OCI-LY7 (cell line): ENCODE data around the gene MPZL3. TPM values are rescaled to one million over a fixed set of nuclear protein-coding genes. Genes with fewer than 3 reads are reported as not detected.
A peak's percentile ranks its signal among the peaks of the same experiment; 100 is the strongest.

Experiments
- BruUV-seq: library from RNA; stranded (reverse); fragments of 400-500 nt; replicated peaks from 2 replicates; lab custom pipeline; 2021; lab: Mats Ljungman, UMichigan
- CTCF ChIA-PET: fragments of 300-600 bp; sonication (Branson Sonifier 250); formaldehyde crosslinking; loops from one replicate; lab custom pipeline; 2022; ENCODE audit warnings: antibody characterized with exemption; ENCODE audit not compliant: unreplicated experiment; lab: Charles Lee
- POLR2A ChIA-PET: fragments of 300-600 bp; sonication (Branson Sonifier 250); formaldehyde crosslinking; loops from one replicate; lab custom pipeline; 2022; ENCODE audit warnings: antibody characterized with exemption; lab: Charles Lee
- DNase-seq: peaks from one replicate; pipeline ENCODE4 v3.0.0-alpha.2; 2015; ENCODE audit warnings: low spot score
- H2AFZ ChIP-seq: fragments of 200-600 bp; sonication (generic), shearing (Covaris generic); 2 replicates; pipeline ENCODE4 v1.6.1; 2014; ENCODE audit warnings: mild to moderate bottlenecking, antibody characterized with exemption, low read length, moderate library complexity
- H3K27ac ChIP-seq: fragments of 200-600 bp; sonication (generic); 2 replicates; pipeline ENCODE4 v1.5.1; 2014; ENCODE audit warnings: mixed run types, low read depth, mild to moderate bottlenecking, moderate library complexity, low read length, inconsistent platforms; ENCODE audit not compliant: poor library complexity, severe bottlenecking
- H3K36me3 ChIP-seq: fragments of 200-600 bp; sonication (generic); 2 replicates; pipeline ENCODE4 v1.6.1; 2014; ENCODE audit warnings: mild to moderate bottlenecking, antibody characterized with exemption, low read length, moderate library complexity, mixed read lengths; ENCODE audit not compliant: insufficient read depth
- H3K4me1 ChIP-seq: fragments of 200-600 bp; sonication (generic); 2 replicates; pipeline ENCODE4 v1.5.1; 2014; ENCODE audit warnings: mild to moderate bottlenecking, low read length; ENCODE audit not compliant: insufficient read depth, poor library complexity, severe bottlenecking
- H3K4me2 ChIP-seq: fragments of 200-600 bp; sonication (generic); 2 replicates; pipeline ENCODE4 v1.6.1; 2014; ENCODE audit warnings: mild to moderate bottlenecking, low read length
- H3K4me3 ChIP-seq: fragments of 200-600 bp; sonication (generic); 2 replicates; pipeline ENCODE4 v1.5.1; 2014; ENCODE audit warnings: mild to moderate bottlenecking, low read depth, low read length; ENCODE audit not compliant: poor library complexity, severe bottlenecking
- H3K79me2 ChIP-seq: fragments of 200-600 bp; sonication (generic); 2 replicates; pipeline ENCODE4 v1.6.1; 2016; ENCODE audit warnings: low read depth, mild to moderate bottlenecking, low read length, moderate library complexity, mixed read lengths; ENCODE audit not compliant: insufficient read depth
- H3K9me2 ChIP-seq: fragments of 200-600 bp; sonication (generic); 2 replicates; pipeline ENCODE4 v1.6.1; 2016; ENCODE audit warnings: mild to moderate bottlenecking, low read length, mixed read lengths; ENCODE audit not compliant: insufficient read depth
- H3K9me3 ChIP-seq: fragments of 200-600 bp; sonication (generic); 2 replicates; pipeline ENCODE4 v1.6.1; 2014; ENCODE audit warnings: mild to moderate bottlenecking, mixed run types, low read length, mixed read lengths
- H4K20me1 ChIP-seq: fragments of 200-600 bp; sonication (generic); 2 replicates; pipeline ENCODE4 v1.6.1; 2014; ENCODE audit warnings: mild to moderate bottlenecking, antibody characterized with exemption, low read length, moderate library complexity, mixed read lengths; ENCODE audit not compliant: insufficient read depth
- CTCF ChIP-seq: fragments of 200-600 bp; sonication (generic); conservative IDR thresholded peaks from 2 replicates; pipeline ENCODE4 v1.5.1; 2014; ENCODE audit warnings: mild to moderate bottlenecking, antibody characterized with exemption, low read length, moderate library complexity, mixed read lengths
- EZH2phosphoT487 ChIP-seq: fragments of 200-600 bp; sonication (generic); IDR thresholded peaks from 2 replicates; pipeline ENCODE4 v1.6.1; 2018; ENCODE audit warnings: low read depth, borderline replicate concordance, mild to moderate bottlenecking, mixed run types, antibody characterized with exemption, low read length, moderate library complexity, mixed read lengths
- intact Hi-C: fragments of 100-400 bp; cut with micrococcal nuclease; formaldehyde crosslinking; loops from one replicate; pipeline ENCODE4 v1.10.0; 2022; ENCODE audit not compliant: unreplicated experiment
- total RNA-seq, 2 experiments: library from RNA; depleted of rRNA in 1 of 2; stranded (reverse); fragments of >200 nt in 1 of 2; shearing (Covaris generic) in 1 of 2; gene quantifications; 2 replicates each; pipeline ENCODE4 v1.2.3, GENCODE V29; 2014 to 2022

MPZL3 gene
- total RNA-seq, 2 experiments from 2014 or later, result 1.9 to 5.8 TPM

GRCh38 chr11:118277312-118277711 lies 25.1 kb upstream of the MPZL3 start:
- peak; percentile 41 for DNase-seq
- H3K27ac ChIP-seq, result no peak overlapping the region
- CTCF ChIA-PET, result interaction anchor here (1.5 kb wide), 1 partner anchor 76 kb away, joined by 3 read pairs; no protein-coding TSS in a partner anchor
- POLR2A ChIA-PET, result interaction anchor here (0.9 to 1.6 kb wide), 3 partner anchors 18 to 110 kb away, joined by 3 to 6 read pairs (median 3); no protein-coding TSS in a partner anchor
- no peak overlapping the region for H2AFZ ChIP-seq
- no peaks in the 10 kb centered on the region for H3K9me2 ChIP-seq
- no peaks in the 10 kb centered on the region for H4K20me1 ChIP-seq
- H3K79me2 ChIP-seq, result no peaks in the 10 kb centered on the region
- H3K4me3 ChIP-seq, result no peak overlapping the region
- H3K4me2 ChIP-seq, result no peak overlapping the region
- H3K9me3 ChIP-seq, result no peaks in the 10 kb centered on the region; the same call in 1 of the 2 replicates
- H3K36me3 ChIP-seq, result no peaks in the 10 kb centered on the region
- TF ChIP-seq CTCF, result no peak
- no peak for TF ChIP-seq EZH2phosphoT487
- intact Hi-C loops, result no loop called here
- H3K4me1 ChIP-seq, result peaks cover 16% of the 10 kb centered on the region
- no TSS peak for BruUV-seq

GRCh38 chr11:118276422-118276821 lies 24.3 kb upstream of the MPZL3 start:
- Histone ChIP-seq H2AFZ (no peak overlapping the region), H3K4me2 (no peak overlapping the region), H3K9me3 (no peaks in the 10 kb centered on the region; the same call in 1 of the 2 replicates), H3K4me1 (peaks cover 15% of the 10 kb centered on the region), H3K36me3 (no peaks in the 10 kb centered on the region), H3K27ac (no peak overlapping the region), H3K4me3 (no peak overlapping the region), H4K20me1 (no peaks in the 10 kb centered on the region), H3K79me2 (no peaks in the 10 kb centered on the region), H3K9me2 (no peaks in the 10 kb centered on the region)
- intact Hi-C loops, result no loop called here
- no peak for DNase-seq
- BruUV-seq, result no TSS peak
- ChIA-PET CTCF (interaction anchor here (1.5 kb wide), 1 partner anchor 77 kb away, joined by 3 read pairs; no protein-coding TSS in a partner anchor), POLR2A (interaction anchor here (1.0 to 1.6 kb wide), 3 partner anchors 9 to 80 kb away, joined by 4 to 6 read pairs (median 4); no protein-coding TSS in a partner anchor)
- TF ChIP-seq CTCF (no peak), EZH2phosphoT487 (no peak)

DNA sequence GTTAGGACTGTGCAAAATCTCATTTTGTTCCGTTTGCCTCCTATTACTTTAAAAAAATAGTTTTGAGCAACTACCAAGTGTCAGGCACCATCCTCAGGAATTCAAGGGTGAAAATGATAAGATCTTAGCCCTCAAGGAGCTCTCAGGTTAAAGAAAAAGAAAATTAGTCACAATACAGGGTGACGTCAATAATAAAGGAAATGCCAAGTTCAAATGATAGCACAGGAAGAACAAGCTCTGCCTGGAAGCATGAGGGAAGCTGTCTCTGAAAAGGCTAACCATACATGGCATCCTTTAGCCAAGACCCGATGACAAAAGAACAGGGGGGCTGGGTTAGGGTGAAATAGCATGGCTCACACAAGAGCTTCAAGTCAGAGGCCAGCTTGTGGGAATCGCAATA lies 23.0 kb upstream of the MPZL3 start:
- no peak overlapping the region for H3K4me3 ChIP-seq
- CTCF ChIA-PET, result no interaction called here
- no peak overlapping the region for H3K27ac ChIP-seq
- POLR2A ChIA-PET, result interaction anchor here (0.7 to 1.2 kb wide), 4 partner anchors 23 to 145 kb away, joined by 3 to 5 read pairs (median 4); partner anchors contain the start of gene MPZL3
- intact Hi-C loops, result no loop called here
- H3K4me1 ChIP-seq, result peaks cover 6% of the 10 kb centered on the region
- no peaks in the 10 kb centered on the region for H3K36me3 ChIP-seq
- BruUV-seq, result no TSS peak
- no peak overlapping the region for H3K4me2 ChIP-seq
- TF ChIP-seq CTCF, result no peak
- no peak for TF ChIP-seq EZH2phosphoT487
- no peaks in the 10 kb centered on the region for H3K9me2 ChIP-seq
- no peaks in the 10 kb centered on the region for H4K20me1 ChIP-seq
- no peak for DNase-seq
- H3K79me2 ChIP-seq, result no peaks in the 10 kb centered on the region
- no peak overlapping the region for H2AFZ ChIP-seq
- H3K9me3 ChIP-seq, result no peaks in the 10 kb centered on the region; the same call in 1 of the 2 replicates
